H1 (cell line): ENCODE measurements around the gene MEGF11.

ENCODE experiments used
- KDM1A ChIP-seq: fragments of 200-600, 300-600 bp; sonication (generic); IDR thresholded peaks from 2 replicates; pipeline ENCODE4 v1.7.1; 2016; ENCODE audit warnings: mild to moderate bottlenecking, low read length, borderline replicate concordance
- POU5F1 ChIP-seq: IDR thresholded peaks from 2 replicates; pipeline ENCODE4 v1.6.1; 2011; ENCODE audit warnings: low read depth, mild to moderate bottlenecking, low read length, moderate library complexity
- SIRT6 ChIP-seq: IDR thresholded peaks from one replicate; pipeline ENCODE4 v1.7.1; 2012; ENCODE audit warnings: low read length, inconsistent platforms
- TBP ChIP-seq: IDR thresholded peaks from 2 replicates; pipeline ENCODE4 v1.6.1; 2011; ENCODE audit warnings: low read depth, low read length, improper control_type of control experiment
- TF ChIP-seq, protein P1 (sequence below), 3 experiments: IDR thresholded peaks; 1 replicate in 2 of 3; 2 replicates in 1 of 3; pipeline versions ENCODE4 v1.5.1 to v1.6.1; 2011; ENCODE audit warnings: low read length in 3 of 3, mild to moderate bottlenecking in 3 of 3, inconsistent platforms in 2 of 3, low read depth in 1 of 3, moderate library complexity in 1 of 3; ENCODE audit not compliant: insufficient read depth in 1 of 3; ENCODE audit errors: control extremely low read depth in 1 of 3

DNA sequence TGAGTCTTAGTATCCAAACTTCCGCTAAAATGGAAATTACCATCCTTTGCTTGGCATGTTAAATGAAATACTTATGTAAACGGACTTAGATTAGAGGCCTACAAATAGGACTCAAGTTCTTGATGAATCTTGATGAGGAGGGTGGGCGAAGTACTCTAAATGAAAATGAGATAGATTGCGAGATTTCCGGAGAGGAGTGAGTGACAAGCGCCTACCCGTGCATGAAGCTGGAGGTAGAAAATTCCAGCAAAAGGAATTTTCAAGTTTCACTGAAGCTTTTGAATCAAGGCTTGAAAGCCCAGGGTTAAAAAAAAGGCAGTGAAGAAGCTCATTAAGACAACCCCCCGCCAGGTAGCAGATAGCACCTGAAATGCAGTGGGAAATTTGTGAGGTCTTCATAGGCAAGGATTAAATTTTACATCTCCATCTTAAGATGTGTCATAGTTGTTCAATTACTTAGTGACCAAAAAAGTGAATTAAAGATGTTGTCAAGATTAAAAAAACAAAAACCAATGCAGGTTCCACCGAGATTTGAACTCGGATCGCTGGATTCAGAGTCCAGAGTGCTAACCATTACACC is 384.9 kb downstream of the MEGF11 start:
- no peak for TF ChIP-seq SIRT6
- no peak for TF ChIP-seq POU5F1
- TF ChIP-seq KDM1A, result no peak
- TF ChIP-seq, protein P1, sequence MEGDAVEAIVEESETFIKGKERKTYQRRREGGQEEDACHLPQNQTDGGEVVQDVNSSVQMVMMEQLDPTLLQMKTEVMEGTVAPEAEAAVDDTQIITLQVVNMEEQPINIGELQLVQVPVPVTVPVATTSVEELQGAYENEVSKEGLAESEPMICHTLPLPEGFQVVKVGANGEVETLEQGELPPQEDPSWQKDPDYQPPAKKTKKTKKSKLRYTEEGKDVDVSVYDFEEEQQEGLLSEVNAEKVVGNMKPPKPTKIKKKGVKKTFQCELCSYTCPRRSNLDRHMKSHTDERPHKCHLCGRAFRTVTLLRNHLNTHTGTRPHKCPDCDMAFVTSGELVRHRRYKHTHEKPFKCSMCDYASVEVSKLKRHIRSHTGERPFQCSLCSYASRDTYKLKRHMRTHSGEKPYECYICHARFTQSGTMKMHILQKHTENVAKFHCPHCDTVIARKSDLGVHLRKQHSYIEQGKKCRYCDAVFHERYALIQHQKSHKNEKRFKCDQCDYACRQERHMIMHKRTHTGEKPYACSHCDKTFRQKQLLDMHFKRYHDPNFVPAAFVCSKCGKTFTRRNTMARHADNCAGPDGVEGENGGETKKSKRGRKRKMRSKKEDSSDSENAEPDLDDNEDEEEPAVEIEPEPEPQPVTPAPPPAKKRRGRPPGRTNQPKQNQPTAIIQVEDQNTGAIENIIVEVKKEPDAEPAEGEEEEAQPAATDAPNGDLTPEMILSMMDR (IDR thresholded peaks at IDR 0.05; ENCODE audit: control extremely low read depth in 1 of 3, insufficient read depth in 1 of 3, low read depth in 1 of 3, low read length in 3 of 3), result no peak
- TF ChIP-seq TBP, result no peak
